HG02678 (cell line): Measurements from ENCODE around the gene AIFM2.

Experiments used
- ATAC-seq: cut with Tn5 transposase; IDR thresholded peaks from one replicate; pipeline ENCODE4 v1.9.1; 2021; ENCODE audit warnings: mild to moderate bottlenecking, moderate library complexity; ENCODE audit not compliant: unreplicated experiment

Gene AIFM2

GRCh38 chr10:70063418-70064098 is 69.1 kb downstream of the AIFM2 start:
- no peak for ATAC-seq
